Measurements from ENCODE around the gene TMBIM6. TPM values are rescaled to one million over a fixed set of nuclear protein-coding genes. Genes with fewer than 3 reads are reported as not detected.

Gene TMBIM6, protein sequence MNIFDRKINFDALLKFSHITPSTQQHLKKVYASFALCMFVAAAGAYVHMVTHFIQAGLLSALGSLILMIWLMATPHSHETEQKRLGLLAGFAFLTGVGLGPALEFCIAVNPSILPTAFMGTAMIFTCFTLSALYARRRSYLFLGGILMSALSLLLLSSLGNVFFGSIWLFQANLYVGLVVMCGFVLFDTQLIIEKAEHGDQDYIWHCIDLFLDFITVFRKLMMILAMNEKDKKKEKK
- polyA plus RNA-seq = 100 to 1,000 TPM; 169 to 252 TPM

- H3K4me1 ChIP-seq (ENCODE audit: control insufficient read depth in 2 of 2, insufficient read depth in 2 of 2, low read length in 1 of 2) = no peaks in the 10 kb centered on the region
- H3K27ac ChIP-seq (ENCODE audit: low read depth in 2 of 2, low read length in 1 of 2) = peak within 1 kb of the TSS; percentile 98 to 100
- no peaks in the 10 kb centered on the region for H3K27me3 ChIP-seq (ENCODE audit: control insufficient read depth in 1 of 2, insufficient read depth in 2 of 2, low read length in 2 of 2)
- WGBS, 2 donors = 4% methylated on average over 47 to 50 of the region's 50 CpGs
- H3K4me3 ChIP-seq (ENCODE audit: low read depth in 1 of 2, low read length in 2 of 2) = peak within 1 kb of the TSS; percentile 67 to 80
- no peaks in the 10 kb centered on the region for H3K9me3 ChIP-seq (ENCODE audit: control insufficient read depth in 2 of 2, insufficient read depth in 1 of 2, low read depth in 1 of 2, low read length in 1 of 2)
- no peaks in the 10 kb centered on the region for H3K36me3 ChIP-seq (ENCODE audit: control insufficient read depth in 2 of 2, insufficient read depth in 2 of 2, low read length in 1 of 2)
Observed at GRCh38 chr12:49740930-49741881, at the start of gene TMBIM6. Gene TMBIM6, plus strand, starts transcription at chr12:49741557. Its CDS starts 10,937 bp downstream, at chr12:49752494.

- Histone ChIP-seq H3K27me3 (ENCODE audit: control insufficient read depth in 1 of 2, insufficient read depth in 2 of 2, low read length in 2 of 2) (no peaks in the 10 kb centered on the region), H3K4me1 (ENCODE audit: control insufficient read depth in 2 of 2, insufficient read depth in 2 of 2, low read length in 1 of 2) (no peaks in the 10 kb centered on the region), H3K27ac (ENCODE audit: low read depth in 2 of 2, low read length in 1 of 2) (no peak overlapping the region), H3K4me3 (ENCODE audit: low read depth in 1 of 2, low read length in 2 of 2) (no peak overlapping the region), H3K36me3 (ENCODE audit: control insufficient read depth in 2 of 2, insufficient read depth in 2 of 2, low read length in 1 of 2) (no peaks in the 10 kb centered on the region), H3K9me3 (ENCODE audit: control insufficient read depth in 2 of 2, insufficient read depth in 1 of 2, low read depth in 1 of 2, low read length in 1 of 2) (no peaks in the 10 kb centered on the region)
- 70 to 75% methylated on average over 3 of the region's 3 CpGs for WGBS, 2 donors
Observed at GRCh38 chr12:49692851-49693250, 48.5 kb upstream of the TMBIM6 start.

GRCh38 chr12:49693931-49694444 lies 47.4 kb upstream of the TMBIM6 start:
- no peak overlapping the region for H3K27ac ChIP-seq (ENCODE audit: low read depth in 2 of 2, low read length in 1 of 2)
- H3K4me1 ChIP-seq (ENCODE audit: control insufficient read depth in 2 of 2, insufficient read depth in 2 of 2, low read length in 1 of 2) = no peaks in the 10 kb centered on the region
- no peaks in the 10 kb centered on the region for H3K36me3 ChIP-seq (ENCODE audit: control insufficient read depth in 2 of 2, insufficient read depth in 2 of 2, low read length in 1 of 2)
- H3K9me3 ChIP-seq (ENCODE audit: control insufficient read depth in 2 of 2, insufficient read depth in 1 of 2, low read depth in 1 of 2, low read length in 1 of 2) = no peaks in the 10 kb centered on the region
- WGBS, 2 donors = 87 to 90% methylated on average over 8 of the region's 8 CpGs
- H3K4me3 ChIP-seq (ENCODE audit: low read depth in 1 of 2, low read length in 2 of 2) = no peak overlapping the region
- H3K27me3 ChIP-seq (ENCODE audit: control insufficient read depth in 1 of 2, insufficient read depth in 2 of 2, low read length in 2 of 2) = no peaks in the 10 kb centered on the region

- Histone ChIP-seq H3K36me3 (ENCODE audit: control insufficient read depth in 2 of 2, insufficient read depth in 2 of 2, low read length in 1 of 2) (no peaks in the 10 kb centered on the region), H3K4me1 (ENCODE audit: control insufficient read depth in 2 of 2, insufficient read depth in 2 of 2, low read length in 1 of 2) (no peaks in the 10 kb centered on the region), H3K4me3 (ENCODE audit: low read depth in 1 of 2, low read length in 2 of 2) (no peak overlapping the region), H3K27me3 (ENCODE audit: control insufficient read depth in 1 of 2, insufficient read depth in 2 of 2, low read length in 2 of 2) (no peaks in the 10 kb centered on the region), H3K27ac (ENCODE audit: low read depth in 2 of 2, low read length in 1 of 2) (no peak overlapping the region), H3K9me3 (ENCODE audit: control insufficient read depth in 2 of 2, insufficient read depth in 1 of 2, low read depth in 1 of 2, low read length in 1 of 2) (no peaks in the 10 kb centered on the region)
Observed at GRCh38 chr12:49696723-49697122, 44.6 kb upstream of the TMBIM6 start.

GRCh38 chr12:49697808-49698207 lies 43.5 kb upstream of the TMBIM6 start:
- 75 to 82% methylated on average over 4 of the region's 4 CpGs for WGBS, 2 donors
- no peaks in the 10 kb centered on the region for H3K9me3 ChIP-seq (ENCODE audit: control insufficient read depth in 2 of 2, insufficient read depth in 1 of 2, low read depth in 1 of 2, low read length in 1 of 2)
- H3K4me3 ChIP-seq (ENCODE audit: low read depth in 1 of 2, low read length in 2 of 2) = no peak overlapping the region
- H3K27ac ChIP-seq (ENCODE audit: low read depth in 2 of 2, low read length in 1 of 2) = no peak overlapping the region
- no peaks in the 10 kb centered on the region for H3K36me3 ChIP-seq (ENCODE audit: control insufficient read depth in 2 of 2, insufficient read depth in 2 of 2, low read length in 1 of 2)
- no peaks in the 10 kb centered on the region for H3K27me3 ChIP-seq (ENCODE audit: control insufficient read depth in 1 of 2, insufficient read depth in 2 of 2, low read length in 2 of 2)
- H3K4me1 ChIP-seq (ENCODE audit: control insufficient read depth in 2 of 2, insufficient read depth in 2 of 2, low read length in 1 of 2) = peaks cover 0 to 1% of the 10 kb centered on the region in 2 donors

GRCh38 chr12:49698619-49699545 lies 42.5 kb upstream of the TMBIM6 start:
- Histone ChIP-seq H3K4me1 (ENCODE audit: control insufficient read depth in 2 of 2, insufficient read depth in 2 of 2, low read length in 1 of 2) (peaks cover 0 to 2% of the 10 kb centered on the region in 2 donors), H3K27ac (ENCODE audit: low read depth in 2 of 2, low read length in 1 of 2) (peak overlapping the region; percentile 29 to 40), H3K36me3 (ENCODE audit: control insufficient read depth in 2 of 2, insufficient read depth in 2 of 2, low read length in 1 of 2) (no peaks in the 10 kb centered on the region), H3K4me3 (ENCODE audit: low read depth in 1 of 2, low read length in 2 of 2) (no peak overlapping the region), H3K27me3 (ENCODE audit: control insufficient read depth in 1 of 2, insufficient read depth in 2 of 2, low read length in 2 of 2) (no peaks in the 10 kb centered on the region), H3K9me3 (ENCODE audit: control insufficient read depth in 2 of 2, insufficient read depth in 1 of 2, low read depth in 1 of 2, low read length in 1 of 2) (no peaks in the 10 kb centered on the region)
- 34 to 39% methylated on average over 8 of the region's 8 CpGs for WGBS, 2 donors

- Histone ChIP-seq H3K36me3 (ENCODE audit: control insufficient read depth in 2 of 2, insufficient read depth in 2 of 2, low read length in 1 of 2) (no peaks in the 10 kb centered on the region), H3K4me3 (ENCODE audit: low read depth in 1 of 2, low read length in 2 of 2) (no peak overlapping the region), H3K27me3 (ENCODE audit: control insufficient read depth in 1 of 2, insufficient read depth in 2 of 2, low read length in 2 of 2) (no peaks in the 10 kb centered on the region), H3K27ac (ENCODE audit: low read depth in 2 of 2, low read length in 1 of 2) (no peak overlapping the region), H3K9me3 (ENCODE audit: control insufficient read depth in 2 of 2, insufficient read depth in 1 of 2, low read depth in 1 of 2, low read length in 1 of 2) (no peaks in the 10 kb centered on the region), H3K4me1 (ENCODE audit: control insufficient read depth in 2 of 2, insufficient read depth in 2 of 2, low read length in 1 of 2) (peaks cover 2 to 3% of the 10 kb centered on the region in 2 donors)
- WGBS, 2 donors = 93 to 94% methylated on average over 3 of the region's 3 CpGs
Observed at GRCh38 chr12:49702009-49702408, 39.3 kb upstream of the TMBIM6 start.

GRCh38 chr12:49702676-49703215 lies 38.6 kb upstream of the TMBIM6 start:
- H3K36me3 ChIP-seq (ENCODE audit: control insufficient read depth in 2 of 2, insufficient read depth in 2 of 2, low read length in 1 of 2) = no peaks in the 10 kb centered on the region
- no peak overlapping the region for H3K4me3 ChIP-seq (ENCODE audit: low read depth in 1 of 2, low read length in 2 of 2)
- H3K27me3 ChIP-seq (ENCODE audit: control insufficient read depth in 1 of 2, insufficient read depth in 2 of 2, low read length in 2 of 2) = no peaks in the 10 kb centered on the region
- peaks cover 2 to 3% of the 10 kb centered on the region in 2 donors for H3K4me1 ChIP-seq (ENCODE audit: control insufficient read depth in 2 of 2, insufficient read depth in 2 of 2, low read length in 1 of 2)
- H3K9me3 ChIP-seq (ENCODE audit: control insufficient read depth in 2 of 2, insufficient read depth in 1 of 2, low read depth in 1 of 2, low read length in 1 of 2) = no peaks in the 10 kb centered on the region
- no peak overlapping the region for H3K27ac ChIP-seq (ENCODE audit: low read depth in 2 of 2, low read length in 1 of 2)

- no peaks in the 10 kb centered on the region for H3K36me3 ChIP-seq (ENCODE audit: control insufficient read depth in 2 of 2, insufficient read depth in 2 of 2, low read length in 1 of 2)
- peaks cover 2 to 3% of the 10 kb centered on the region in 2 donors for H3K4me1 ChIP-seq (ENCODE audit: control insufficient read depth in 2 of 2, insufficient read depth in 2 of 2, low read length in 1 of 2)
- no peaks in the 10 kb centered on the region for H3K27me3 ChIP-seq (ENCODE audit: control insufficient read depth in 1 of 2, insufficient read depth in 2 of 2, low read length in 2 of 2)
- no peak overlapping the region for H3K27ac ChIP-seq (ENCODE audit: low read depth in 2 of 2, low read length in 1 of 2)
- 71 to 80% methylated on average over 3 of the region's 3 CpGs for WGBS, 2 donors
- no peaks in the 10 kb centered on the region for H3K9me3 ChIP-seq (ENCODE audit: control insufficient read depth in 2 of 2, insufficient read depth in 1 of 2, low read depth in 1 of 2, low read length in 1 of 2)
- H3K4me3 ChIP-seq (ENCODE audit: low read depth in 1 of 2, low read length in 2 of 2) = no peak overlapping the region
Observed at GRCh38 chr12:49703647-49704137, 37.7 kb upstream of the TMBIM6 start.

All from esophagus (tissue), 2 donors.